Measurements from ENCODE around the gene HSFX3.
"Not testable (repeated sequence)": the region's sequence is repeated elsewhere in the genome, so short reads cannot be mapped to it uniquely, and the experiment has no call there.

Gene HSFX3, protein sequence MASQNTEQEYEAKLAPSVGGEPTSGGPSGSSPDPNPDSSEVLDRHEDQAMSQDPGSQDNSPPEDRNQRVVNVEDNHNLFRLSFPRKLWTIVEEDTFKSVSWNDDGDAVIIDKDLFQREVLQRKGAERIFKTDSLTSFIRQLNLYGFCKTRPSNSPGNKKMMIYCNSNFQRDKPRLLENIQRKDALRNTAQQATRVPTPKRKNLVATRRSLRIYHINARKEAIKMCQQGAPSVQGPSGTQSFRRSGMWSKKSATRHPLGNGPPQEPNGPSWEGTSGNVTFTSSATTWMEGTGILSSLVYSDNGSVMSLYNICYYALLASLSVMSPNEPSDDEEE

DNA sequence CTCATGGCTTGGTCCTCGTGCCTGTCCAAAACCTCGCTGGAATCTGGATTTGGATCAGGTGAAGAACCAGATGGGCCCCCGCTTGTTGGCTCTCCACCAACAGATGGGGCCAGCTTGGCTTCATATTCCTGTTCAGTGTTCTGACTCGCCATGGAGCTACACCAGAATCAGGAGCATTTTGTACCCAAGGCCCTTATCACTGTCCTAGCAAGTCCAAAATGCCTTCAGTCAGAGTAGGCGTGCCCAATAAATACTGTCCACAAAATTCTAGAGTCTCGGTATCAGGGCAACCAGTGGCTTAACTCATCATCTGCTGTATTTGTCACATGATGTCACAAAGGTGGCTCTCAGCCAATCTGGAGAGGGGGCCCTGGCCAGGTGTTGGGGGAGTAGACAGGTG is at the start of gene HSFX3:
HSFX3 (minus strand) TSS at position 224 of the 400 bp plus-strand sequence; CDS start at position 152, 72 bp downstream.
- DNase-seq (ENCODE audit: low read depth): not testable (repeated sequence)

DNA sequence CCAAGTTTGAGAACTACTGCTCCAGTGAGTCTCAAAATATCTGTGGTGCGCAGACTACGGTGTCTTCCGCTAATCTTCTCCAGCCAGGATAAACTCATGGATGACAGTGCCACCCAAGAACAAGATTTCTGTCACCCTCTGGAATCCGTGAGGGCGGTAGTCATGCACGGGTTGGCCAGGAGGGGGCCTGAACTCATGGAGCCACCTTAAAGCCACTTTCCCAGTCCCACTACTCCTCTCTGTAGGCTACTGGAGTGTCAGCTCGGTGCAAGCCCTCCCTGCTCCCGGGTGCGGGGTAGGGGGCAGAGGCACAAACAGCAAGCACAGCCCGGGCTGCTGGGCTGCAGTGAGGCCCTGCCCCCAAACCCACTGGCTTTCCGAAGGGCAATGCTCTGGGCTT is 48.9 kb upstream of the HSFX3 start:
- not testable (repeated sequence) for DNase-seq (ENCODE audit: low read depth)

DNA sequence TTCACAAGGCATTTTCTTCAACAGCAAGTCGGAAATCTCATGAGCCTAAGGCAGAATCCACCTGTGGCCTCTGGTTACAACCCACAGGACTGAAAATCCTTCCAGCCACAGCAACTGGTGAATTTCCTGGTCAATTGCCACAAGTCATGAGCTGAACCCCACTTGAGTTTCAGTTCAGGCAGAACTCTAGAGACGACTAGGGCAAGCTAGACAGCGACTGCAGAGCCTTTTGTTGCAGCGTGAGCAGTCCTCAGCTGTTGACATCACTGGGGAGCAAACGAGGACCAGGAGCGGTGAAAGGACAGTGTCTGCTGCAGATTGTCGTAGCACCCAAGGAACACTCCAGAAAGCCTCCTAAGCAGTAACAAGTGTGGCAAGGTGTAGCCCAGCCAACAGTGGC is 46.2 kb upstream of the HSFX3 start:
- DNase-seq (ENCODE audit: low read depth): not testable (repeated sequence)

DNA sequence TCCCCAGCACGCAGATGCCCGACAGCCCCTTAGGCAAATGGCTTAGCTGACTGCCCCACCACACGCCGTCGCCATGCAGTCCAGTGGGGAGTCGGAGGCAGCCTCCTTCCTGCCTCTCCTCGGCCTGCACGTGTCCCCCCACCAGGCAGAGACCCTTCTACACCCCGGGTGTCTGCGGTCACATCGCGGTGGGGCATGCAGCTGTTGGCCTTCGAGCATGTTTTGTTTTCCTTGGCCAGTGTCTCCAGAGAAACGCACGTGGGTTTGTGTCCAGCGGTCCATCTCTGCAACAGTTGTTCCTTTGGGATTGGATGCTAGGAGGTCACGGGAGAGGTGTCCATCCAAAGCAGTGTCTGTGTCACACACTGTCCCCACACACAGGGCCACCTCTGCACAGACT is 45.5 kb upstream of the HSFX3 start, which contains the start of gene HSFX2:
HSFX2 (minus strand) TSS at position 101 of the 400 bp plus-strand sequence. CDS start 614 bp downstream, outside the sequence.
- not testable (repeated sequence) for DNase-seq (ENCODE audit: low read depth)

DNA sequence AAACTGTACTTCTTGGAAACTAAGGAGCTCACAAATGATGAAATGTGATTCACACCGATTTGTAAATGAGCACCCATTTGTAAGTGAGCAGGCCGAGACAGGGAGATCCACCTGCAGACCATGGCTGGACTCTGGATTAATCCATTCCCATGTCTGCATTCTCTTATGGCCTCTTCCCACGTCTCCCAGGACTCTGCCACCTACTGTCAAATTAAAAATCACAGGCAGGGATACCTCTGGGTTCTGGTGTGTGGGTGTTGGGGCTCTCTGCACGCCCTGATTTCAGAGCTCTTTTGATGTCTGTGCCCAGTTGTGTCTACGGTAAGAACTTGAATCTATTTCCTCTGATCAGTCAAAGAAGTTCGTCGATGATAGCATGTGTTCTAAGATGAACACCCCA is 41.3 kb upstream of the HSFX3 start:
- DNase-seq (ENCODE audit: low read depth): not testable (repeated sequence)

DNA sequence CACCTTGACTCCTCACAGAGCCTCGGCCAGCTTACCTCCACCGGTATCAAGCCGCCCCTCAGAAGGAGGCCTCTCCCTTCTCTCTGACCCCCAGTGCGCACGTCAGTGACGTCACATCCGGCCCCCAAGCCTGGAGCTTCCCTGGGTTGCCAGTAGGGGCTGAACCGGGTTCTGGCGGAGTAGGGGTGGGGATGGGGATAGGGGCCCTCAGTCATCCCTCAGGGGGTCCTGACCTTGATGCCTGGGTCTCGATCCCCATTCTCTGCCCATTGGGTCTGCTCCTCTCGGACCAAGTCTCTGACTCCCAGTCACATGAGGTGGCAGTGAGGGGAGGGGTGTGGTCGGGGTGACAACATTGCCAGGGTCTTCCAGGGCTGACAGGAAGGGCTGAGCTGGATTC is 37.6 kb upstream of the HSFX3 start, which contains the start of gene MAGEA9B:
MAGEA9B (minus strand) TSS at position 101 of the 400 bp plus-strand sequence. CDS start 4,280 bp downstream, outside the sequence.
- not testable (repeated sequence) for DNase-seq (ENCODE audit: low read depth)

DNA sequence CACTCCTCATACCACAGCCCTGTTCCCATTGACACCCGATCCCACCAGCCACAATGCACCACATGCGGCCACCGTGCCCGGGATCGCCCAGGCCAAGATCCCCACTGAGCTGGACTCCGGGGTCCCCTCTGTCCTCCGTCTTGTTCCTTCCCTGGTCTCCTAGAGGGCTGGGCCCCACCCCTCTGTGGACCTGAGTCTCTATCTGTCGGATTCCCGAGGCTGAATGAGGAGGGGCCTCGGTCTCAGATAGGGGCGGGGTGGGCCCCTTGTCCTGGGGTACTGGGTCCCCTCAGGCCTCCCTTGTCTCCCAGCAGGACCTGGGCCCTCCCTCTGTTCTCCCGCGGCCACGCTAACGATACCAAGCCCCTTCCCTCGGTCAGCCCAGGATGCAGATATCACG is 35.9 kb upstream of the HSFX3 start:
- not testable (repeated sequence) for DNase-seq (ENCODE audit: low read depth)

DNA sequence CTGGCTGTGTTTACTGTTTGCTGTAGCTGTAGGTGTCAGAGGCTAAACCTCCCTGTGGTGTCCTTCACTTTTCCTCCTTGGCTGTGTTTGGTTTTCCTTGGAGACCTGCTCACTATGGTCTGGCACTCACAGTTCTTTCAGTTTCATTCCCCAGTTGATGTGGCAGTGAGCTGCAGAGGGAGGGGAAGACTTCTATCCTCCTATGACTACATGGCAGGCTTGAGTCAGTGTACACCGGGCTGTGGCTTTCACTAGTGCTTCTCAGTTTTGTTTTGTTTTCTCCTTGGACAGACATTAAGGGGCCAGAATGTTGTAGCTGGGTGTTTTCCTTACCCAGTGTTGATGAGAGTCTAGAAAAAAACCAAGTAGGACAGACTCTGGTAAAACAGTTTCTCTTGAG is 23.7 kb upstream of the HSFX3 start:
- not testable (repeated sequence) for DNase-seq (ENCODE audit: low read depth)

DNA sequence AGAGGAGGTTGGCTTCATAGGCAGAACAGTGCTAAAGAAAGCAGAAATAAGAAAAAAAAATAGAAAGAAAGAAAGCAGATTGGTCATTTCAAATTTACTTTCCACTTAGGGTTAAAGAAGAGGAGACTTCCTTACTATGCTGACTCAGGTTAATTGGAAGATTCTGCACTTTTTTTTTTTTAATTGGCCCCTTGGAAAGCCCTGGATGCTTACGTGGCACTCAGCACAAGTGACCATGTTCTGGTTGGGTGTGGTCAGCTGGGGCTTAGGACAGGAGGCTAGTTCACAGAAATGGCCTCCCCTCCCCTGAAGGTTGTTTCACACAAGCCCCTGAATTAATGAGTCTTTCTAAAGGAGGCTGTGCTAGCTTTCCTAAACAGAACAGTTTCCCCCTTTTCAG is 23.0 kb upstream of the HSFX3 start:
- no peak for DNase-seq (ENCODE audit: low read depth)

DNA sequence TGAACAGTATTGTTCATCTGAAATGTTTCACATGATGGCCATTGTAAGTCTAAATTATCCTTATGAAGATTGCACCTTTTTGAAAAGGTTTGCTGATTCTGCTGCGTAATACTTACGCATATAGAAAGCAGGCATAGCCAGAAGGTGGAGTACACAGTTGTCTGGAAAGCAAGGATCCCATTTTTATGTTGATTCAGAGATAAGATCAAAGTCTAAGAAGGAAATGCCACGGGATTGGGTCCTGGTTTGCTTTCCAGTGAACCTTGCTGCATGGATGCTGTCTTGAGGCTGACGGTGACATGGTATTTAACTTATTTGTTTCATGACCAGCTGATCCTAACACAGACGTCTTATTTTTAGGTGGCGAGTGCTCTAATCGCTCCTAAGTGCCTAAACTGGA is 22.0 kb upstream of the HSFX3 start:
- DNase-seq (ENCODE audit: low read depth): no peak

DNA sequence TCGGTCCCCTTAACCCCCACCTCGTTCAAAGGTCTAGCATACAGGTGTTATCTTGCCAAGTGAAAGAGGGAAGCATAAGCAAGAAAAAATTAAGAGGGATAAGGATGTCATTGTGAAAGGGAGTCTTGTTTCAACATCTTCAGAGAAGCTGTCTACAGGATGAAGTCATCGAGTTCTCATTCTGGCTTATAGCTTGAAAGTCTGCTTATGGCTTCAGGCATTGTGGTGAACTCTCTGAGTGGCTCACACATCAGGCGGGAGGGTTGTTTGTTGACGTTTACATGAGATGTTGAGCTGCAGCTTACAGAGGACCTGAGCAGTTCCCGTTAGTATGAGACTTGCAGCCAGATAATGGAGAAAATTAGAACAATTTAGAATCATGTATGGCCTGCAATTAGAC is 20.9 kb upstream of the HSFX3 start:
- no peak for DNase-seq (ENCODE audit: low read depth)

DNA sequence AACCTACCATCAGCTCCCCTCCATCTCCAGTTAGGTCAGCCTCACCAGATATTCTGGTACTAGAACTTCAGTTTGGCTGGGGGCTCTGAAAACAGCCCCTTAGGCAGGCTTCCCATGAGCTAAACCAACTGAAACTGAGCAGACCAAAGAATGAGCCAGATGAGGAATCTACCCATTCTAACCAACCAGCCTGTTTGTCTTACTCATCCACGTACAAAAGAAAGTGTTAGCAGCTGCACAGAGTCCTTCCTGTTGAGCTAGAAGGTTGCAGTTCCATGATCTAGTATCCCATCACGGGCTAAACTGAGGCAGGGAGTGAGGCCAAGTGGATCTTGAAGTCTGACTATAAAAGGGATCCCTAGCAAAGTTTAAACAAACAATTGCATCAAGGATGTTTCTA is 20.0 kb upstream of the HSFX3 start:
- DNase-seq (ENCODE audit: low read depth): no peak

DNA sequence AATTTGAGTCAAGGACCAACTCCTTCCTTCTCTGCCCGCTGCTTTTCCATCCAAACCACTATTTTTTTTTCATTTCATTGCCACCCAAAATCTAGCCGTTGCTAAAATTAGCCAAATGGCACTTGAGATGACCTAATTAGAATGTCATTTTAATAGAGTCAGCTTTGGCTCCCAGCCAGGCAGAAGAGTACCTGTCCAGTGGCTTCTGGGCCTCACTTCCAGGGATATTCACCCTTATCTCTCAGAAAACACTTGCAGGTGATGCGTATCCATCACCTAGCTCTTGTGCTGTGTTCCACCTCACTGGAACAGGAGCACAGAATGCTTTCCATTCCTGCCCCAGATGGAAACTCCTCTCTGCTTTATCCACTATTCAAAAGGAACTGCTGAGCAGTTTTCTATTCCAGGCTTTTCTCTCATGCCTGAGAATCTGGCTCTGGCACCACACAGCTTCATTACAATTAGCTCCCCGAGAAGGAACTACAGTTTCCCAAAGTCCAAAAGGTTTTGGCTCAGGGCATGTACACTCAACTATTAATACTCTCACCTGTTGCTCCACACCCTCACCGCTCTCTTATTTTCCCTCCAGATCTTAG is 19.1 kb upstream of the HSFX3 start:
- DNase-seq (ENCODE audit: low read depth): no peak

DNA sequence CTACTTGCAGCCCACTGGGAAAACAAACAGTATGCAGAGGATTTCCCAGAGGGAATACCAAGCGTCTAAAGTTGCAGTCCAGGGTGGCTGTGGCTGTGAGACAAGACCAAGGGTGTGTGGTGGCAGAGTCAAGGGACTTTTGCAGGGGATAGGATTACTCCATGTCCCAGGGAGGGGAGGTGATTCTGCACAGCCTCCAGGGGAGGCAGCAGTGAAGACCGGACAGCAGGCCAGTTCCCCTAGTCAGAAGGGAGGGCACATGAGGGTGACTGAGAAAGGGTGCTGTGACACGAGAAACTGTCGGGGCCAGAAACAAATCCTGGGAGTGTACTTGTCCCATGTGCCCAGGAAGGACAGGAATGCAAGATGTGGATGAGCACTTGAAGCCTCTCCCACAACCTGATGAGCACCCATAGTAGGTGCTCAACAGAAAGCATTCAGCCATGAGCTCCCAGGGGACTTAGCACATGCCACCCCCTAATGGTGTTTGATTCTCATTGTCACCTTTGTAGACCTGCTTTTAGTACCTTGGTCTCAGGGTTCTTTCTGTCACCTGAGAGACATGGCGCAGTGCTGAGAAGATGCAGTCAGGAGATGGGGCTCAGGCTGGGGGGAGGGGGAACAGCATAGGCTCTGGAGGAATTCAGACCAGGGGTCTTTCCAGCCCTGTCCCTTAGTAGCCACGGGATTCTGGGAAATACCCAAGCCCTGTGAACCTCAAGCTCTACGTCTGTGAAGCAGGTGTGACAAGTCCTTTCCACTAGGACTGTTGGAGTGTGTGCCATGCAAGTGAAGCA is 18.1 kb upstream of the HSFX3 start:
- no peak for DNase-seq (ENCODE audit: low read depth)

DNA sequence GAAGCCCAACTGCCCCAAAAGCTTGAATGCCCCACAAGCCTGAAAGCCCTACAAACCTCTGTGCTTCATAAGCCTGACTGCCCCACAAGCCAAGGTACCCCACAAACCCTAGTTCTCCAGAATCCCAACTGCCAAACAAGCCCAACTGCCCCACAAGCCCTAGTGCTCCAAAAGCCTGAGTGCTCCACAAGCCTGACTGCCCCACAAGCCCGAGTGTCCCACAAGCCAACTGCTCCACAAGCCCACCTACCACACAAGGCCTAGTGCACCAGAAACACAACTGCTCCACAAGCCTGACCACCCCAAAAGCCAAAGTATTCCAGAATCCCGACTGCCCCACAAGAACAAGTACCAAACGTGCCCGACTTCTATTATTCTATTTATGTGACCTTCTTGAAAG is 13.6 kb upstream of the HSFX3 start:
- DNase-seq (ENCODE audit: low read depth): no peak

DNA sequence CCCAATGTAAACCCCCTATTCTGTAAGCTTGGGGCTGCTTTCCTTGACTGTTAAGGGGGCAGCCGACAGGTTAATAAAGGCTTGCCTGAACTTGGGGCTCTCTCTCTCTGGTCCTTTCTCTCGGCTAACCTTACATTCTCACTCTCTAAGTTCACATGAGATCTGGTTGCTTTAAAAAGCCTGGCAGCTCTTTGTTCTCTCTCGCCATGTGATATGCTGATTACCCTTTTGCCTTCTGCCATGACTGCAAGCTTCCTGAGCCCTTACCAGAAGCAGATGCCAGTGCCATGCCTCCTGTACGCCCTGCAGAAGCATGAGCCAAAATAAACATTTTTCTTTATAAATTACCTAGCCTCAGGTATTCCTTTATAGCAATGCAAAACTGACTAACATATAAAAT is 5.5 kb upstream of the HSFX3 start:
- DNase-seq (ENCODE audit: low read depth): not testable (repeated sequence)

DNA sequence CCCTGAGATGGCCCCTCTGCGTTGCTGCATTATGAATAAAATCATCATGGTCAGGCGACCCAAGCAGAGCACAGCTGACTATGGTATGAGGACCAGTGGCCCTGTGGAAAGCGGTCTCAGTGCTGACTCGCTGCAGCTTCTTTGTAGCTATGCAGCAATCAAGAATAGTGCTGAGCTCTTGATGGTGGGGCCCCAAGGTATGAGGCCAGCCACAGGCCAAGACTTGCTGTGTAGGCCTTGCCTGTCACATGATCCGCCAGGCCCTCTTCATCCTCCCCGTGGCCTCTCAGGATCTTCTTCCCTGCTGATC is 2.2 kb upstream of the HSFX3 start:
- not testable (repeated sequence) for DNase-seq (ENCODE audit: low read depth)

DNA sequence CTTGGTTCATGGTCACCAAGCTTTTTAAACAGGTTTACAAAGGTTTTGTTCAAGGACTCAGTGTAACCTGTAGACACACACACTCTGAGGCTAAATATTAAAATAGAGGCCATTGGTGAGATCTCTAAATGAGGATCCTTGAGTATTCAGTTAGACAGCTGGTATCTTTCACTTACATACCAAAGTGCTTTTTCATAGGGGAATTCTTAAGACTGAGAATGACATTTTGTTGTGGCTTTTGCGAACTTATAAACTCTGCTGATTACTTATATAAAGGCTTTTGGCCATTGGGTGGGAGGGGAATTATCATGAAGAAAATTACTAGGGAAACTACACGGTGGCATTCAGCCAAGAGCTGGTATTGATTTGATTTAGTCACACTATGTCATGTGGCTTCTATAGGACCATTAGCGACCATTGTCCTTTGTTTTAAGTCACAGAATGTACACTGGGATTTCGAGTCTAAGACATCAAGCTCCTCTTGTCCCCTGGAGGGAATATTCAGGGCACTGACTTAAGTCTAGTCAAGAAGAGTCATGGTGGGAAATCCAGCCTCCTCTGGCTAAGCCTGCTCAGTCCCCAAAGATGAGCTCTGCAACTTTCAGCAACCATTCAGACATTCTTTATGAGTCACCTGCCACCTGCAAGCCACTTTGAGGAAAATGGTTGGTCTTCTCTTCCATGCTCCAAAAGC is 1.7 kb upstream of the HSFX3 start:
- DNase-seq (ENCODE audit: low read depth): not testable (repeated sequence)

DNA sequence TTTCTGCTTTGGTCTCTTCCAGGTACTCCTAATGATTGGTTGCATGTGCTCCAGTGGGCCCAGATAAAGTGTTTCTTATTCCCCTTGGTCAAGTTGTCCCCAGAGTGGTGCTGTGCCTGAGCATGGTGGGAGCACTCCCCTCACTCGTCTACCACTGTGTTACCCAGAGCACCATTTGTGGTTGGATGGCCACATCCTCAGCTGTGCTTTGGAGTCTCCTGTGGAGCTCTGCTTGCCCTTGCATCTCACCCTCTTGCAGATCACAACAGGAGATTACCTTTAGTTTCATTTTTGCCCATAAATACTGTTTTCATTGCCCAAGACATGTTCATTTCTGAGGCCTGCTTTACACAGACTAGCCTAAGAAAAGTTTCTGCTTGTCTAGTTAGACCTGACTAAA is 730 bp upstream of the HSFX3 start:
- not testable (repeated sequence) for DNase-seq (ENCODE audit: low read depth)

DNA sequence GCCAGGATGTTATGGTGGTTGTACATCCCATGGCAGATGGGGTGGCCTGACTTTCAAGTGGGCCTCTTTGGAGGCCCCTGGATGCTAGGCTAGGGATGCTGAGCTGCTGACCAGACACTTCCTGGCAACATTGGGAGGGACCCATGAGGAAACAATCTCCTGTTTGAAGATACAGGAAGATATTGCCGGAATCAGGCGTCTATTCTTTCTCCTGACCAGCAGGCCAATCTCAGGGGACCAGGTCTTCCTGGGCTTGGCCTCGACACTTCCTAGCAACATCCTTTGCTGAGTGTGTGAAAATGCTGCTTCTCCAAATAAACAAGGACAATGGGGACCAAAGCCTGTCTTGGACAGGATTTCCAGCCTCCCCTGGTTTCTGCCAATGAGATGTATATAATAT is 1.9 kb downstream of the HSFX3 start:
- DNase-seq (ENCODE audit: low read depth): not testable (repeated sequence)

DNA sequence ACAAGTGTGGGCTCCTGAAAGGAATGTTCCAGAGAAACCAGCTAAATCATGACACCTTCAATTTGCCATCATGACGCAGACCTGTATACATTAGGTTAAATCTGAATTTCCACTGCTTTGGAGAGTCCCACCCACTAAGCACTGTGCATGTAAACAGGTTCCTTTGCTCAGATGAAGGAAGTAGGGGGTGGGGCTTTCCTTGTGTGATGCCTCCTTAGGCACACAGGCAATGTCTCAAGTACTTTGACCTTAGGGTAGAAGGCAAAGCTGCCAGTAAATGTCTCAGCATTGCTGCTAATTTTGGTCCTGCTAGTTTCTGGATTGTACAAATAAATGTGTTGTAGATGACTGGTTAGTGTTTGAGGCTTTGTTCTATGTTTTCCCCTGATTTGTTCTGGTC is 2.8 kb downstream of the HSFX3 start:
- DNase-seq (ENCODE audit: low read depth): not testable (repeated sequence)
